GM10266 (cell line): Measurements from ENCODE around the gene KIRREL1.

Experiments used
- DNase-seq: peaks from one replicate; pipeline ENCODE4 v3.0.0; 2012; ENCODE audit errors: extremely low spot score
- TF ChIP-seq, protein P1 (sequence below): IDR thresholded peaks from 2 replicates; pipeline ENCODE4 v1.5.1; 2012; ENCODE audit warnings: mild to moderate bottlenecking, low read depth; ENCODE audit not compliant: control insufficient read depth, insufficient read depth; ENCODE audit errors: missing control alignments

KIRREL1 gene

DNA sequence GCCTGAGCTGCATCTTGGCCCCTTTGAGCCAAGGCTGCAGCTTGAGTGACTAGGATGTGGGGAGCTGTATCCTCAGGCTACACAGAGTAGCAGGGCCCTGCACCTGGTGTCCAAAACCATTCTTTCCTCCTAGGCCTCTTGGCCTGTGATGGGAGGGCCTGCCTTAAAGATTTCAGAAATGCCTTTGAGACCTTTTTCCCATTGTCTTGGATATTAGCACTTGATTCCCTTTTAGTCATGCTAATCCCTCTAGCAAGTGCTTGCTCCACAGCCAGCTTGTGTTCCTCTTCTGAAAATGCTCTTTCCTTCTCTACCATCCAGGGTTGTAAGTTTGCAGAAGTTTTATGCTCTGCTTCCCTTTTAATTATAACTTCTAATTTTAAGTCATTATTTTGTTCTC lies 21.7 kb upstream of the KIRREL1 start:
- TF ChIP-seq, protein P1, sequence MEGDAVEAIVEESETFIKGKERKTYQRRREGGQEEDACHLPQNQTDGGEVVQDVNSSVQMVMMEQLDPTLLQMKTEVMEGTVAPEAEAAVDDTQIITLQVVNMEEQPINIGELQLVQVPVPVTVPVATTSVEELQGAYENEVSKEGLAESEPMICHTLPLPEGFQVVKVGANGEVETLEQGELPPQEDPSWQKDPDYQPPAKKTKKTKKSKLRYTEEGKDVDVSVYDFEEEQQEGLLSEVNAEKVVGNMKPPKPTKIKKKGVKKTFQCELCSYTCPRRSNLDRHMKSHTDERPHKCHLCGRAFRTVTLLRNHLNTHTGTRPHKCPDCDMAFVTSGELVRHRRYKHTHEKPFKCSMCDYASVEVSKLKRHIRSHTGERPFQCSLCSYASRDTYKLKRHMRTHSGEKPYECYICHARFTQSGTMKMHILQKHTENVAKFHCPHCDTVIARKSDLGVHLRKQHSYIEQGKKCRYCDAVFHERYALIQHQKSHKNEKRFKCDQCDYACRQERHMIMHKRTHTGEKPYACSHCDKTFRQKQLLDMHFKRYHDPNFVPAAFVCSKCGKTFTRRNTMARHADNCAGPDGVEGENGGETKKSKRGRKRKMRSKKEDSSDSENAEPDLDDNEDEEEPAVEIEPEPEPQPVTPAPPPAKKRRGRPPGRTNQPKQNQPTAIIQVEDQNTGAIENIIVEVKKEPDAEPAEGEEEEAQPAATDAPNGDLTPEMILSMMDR, result no peak
- DNase-seq, result no peak

DNA sequence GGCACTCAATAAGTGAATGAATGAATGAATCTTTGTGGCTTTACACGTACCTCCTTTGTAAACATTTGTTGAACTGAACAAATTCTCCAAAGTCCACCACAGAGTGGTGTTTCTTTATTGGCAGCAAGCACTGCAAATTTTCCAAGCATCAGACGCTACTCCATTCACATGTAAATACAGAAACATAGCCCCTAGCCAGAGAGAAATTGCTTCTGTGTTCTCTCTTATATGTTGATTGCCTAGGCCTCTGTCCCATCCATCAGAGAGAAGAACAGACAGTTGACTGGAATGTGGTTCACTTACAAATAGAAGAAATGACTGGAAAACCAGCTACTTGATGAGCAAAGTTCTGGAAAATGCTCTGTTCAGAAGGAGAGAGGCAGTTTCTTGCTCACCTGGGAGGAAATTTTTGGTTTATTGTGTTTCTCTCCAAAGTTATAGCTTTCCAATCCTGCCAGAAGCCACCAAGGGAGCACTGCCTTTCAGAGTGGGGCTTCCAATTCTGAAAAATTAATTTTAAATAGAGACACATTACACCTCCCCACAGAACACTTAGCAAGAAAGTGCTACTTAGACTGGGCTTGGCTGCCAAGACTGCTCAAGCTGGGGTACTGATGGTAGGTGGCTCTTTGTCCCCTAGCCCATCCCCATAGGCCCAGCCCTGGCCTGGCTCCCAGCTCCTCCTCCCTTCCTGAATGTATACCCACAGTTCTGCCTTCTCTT lies 18.1 kb upstream of the KIRREL1 start:
- TF ChIP-seq, protein P1, result no peak
- no peak for DNase-seq

DNA sequence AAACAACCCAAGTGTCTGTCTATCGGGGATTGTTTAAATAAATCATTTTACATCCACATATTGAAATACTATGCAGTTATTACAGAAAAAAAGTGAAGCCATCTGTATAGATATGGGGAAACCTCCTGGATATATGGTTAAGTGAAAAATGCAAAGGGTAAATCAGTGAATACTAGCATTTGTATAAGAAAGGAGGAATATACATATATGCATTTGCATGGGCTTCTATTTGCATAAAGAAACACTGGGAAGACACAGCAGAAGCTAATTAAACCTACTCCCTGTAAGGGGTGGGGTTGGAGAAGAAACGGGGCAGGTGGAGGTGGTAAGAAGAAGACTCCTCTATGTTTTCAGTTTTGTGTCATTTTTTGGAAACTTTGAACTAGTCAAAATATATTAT lies 16.6 kb upstream of the KIRREL1 start:
- TF ChIP-seq, protein P1, result no peak
- DNase-seq, result no peak

DNA sequence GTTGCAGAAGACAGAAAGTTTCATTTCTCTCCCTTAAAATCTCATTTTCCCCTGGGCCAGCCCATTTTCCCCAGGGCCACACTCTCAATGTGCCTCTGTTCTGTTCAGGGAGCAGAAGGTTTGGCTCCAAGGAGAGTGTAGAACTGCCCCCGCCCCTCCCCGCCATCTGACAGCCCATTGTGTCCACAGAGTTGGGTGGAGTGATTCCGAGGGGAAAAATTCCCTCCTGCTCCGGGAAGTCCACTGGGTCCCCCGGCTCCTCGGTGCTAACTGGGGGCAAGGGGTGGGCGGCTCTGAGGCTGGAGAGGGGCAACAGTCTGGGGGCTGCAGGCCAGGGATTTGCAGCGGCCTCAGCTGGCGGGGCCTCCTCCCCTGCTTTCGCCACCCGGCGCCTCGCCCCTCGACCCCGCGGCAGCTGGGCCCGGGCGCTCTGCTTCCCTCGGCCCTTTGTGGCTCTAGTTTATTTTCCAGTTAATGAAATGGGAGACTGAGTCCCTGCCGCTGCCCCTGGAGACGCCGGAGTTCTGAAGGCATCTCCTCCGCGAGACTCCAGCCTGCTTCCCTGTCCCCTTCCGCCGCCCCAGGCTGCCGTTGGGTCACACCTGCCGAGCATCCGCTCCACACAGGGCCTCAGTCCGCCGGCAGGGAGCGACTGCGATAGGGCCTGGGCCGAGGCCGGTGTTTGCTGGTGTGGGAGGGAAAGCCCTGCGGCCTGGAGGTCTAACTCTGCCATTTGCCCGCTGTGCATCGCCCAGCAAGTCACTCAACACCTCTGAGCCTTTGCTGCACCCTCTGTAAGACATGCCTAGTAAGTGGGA lies 14.7 kb upstream of the KIRREL1 start:
- no peak for DNase-seq
- TF ChIP-seq, protein P1, result no peak

DNA sequence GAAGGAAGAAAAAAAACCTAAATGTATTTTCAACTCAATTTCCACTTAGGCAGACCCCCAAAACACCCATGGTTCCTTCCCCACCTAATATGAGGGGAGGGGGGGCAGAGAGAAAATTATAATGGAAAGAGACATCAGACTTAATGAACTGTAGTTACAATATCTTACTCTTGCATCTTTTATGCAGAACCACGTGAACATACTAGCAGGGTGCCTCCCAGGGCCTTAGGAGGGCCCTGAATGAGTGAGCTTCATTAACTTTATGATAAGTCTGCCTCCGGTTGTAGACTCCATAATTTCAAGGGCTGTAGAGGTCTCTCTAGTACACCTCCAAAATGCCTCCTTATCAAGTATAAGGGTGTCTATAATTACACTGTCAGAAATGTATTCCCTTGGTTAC lies 11.3 kb upstream of the KIRREL1 start:
- TF ChIP-seq, protein P1, result no peak

DNA sequence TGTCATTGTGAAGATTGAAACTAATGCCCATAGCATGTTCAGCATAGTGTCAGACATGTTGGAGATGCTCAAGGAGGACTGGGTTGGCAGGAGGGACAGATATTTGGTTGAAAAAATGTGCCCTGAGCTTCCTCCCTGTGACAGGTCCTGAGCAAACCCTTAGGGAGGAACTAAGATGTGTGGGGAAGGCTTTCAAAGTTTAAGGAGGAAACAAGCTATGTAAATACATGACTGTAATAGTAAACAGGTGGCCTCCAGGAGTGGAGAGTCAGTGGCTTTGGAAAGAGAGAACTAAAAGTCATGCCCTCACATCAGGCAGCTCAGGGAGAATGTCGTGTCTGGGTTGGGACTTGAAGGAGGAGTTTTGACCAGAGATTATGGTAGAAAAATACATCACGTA lies 9.7 kb upstream of the KIRREL1 start:
- no peak for DNase-seq
- TF ChIP-seq, protein P1, result no peak

More for the DNA sequence above, 11.3 kb upstream of the KIRREL1 start:
- DNase-seq, result no peak

DNA sequence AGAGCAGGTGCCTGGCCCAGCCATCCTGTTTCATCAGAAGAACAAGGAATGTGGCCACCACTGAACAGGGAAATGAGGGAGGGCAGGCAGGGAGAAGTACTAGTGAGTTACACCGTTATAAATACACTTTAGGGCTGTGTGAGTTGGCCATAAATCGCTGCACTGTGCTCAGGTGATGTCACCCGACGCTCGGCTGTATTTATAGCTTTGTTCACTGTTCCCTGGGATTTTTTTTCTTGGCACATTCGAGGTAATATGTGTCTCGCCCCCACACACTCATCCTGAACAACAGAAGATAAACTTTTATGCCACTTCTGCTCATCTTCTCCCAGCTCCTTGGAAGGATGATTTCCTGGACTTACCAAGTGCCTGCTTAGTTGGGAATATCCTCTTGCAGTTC lies 9.0 kb upstream of the KIRREL1 start:
- no peak for DNase-seq
- TF ChIP-seq, protein P1, result no peak
